ENCODE results near the gene CDK9.
"Not testable (repeated sequence)": the region's sequence is repeated elsewhere in the genome, so short reads cannot be mapped to it uniquely, and the experiment has no call there.

Gene CDK9

GRCh38 chr9:127751269-127752054, 34.4 kb upstream of the CDK9 start:
- Histone ChIP-seq H3K4me3 (ENCODE audit: insufficient read depth, low read depth, low read length) (no peak overlapping the region), H3K9me3 (ENCODE audit: control insufficient read depth, low read length) (no peaks in the 10 kb centered on the region), H3K27me3 (ENCODE audit: control insufficient read depth, insufficient read depth, low read length, poor library complexity, severe bottlenecking) (peaks cover 53% of the 10 kb centered on the region), H3K27ac (ENCODE audit: insufficient read depth, low read depth, low read length, poor library complexity, severe bottlenecking) (no peak overlapping the region), H3K4me1 (ENCODE audit: control insufficient read depth, insufficient read depth, low read length) (no peaks in the 10 kb centered on the region), H3K36me3 (ENCODE audit: control insufficient read depth, insufficient read depth, low read length) (no peaks in the 10 kb centered on the region)
- WGBS, 2 experiments, result 28 to 33% methylated on average over 10 of the region's 10 CpGs

GRCh38 chr9:127753148-127753547, 32.7 kb upstream of the CDK9 start:
- H3K36me3 ChIP-seq (ENCODE audit: control insufficient read depth, insufficient read depth, low read length), result no peaks in the 10 kb centered on the region
- H3K9me3 ChIP-seq (ENCODE audit: control insufficient read depth, low read length), result no peaks in the 10 kb centered on the region
- H3K4me3 ChIP-seq (ENCODE audit: insufficient read depth, low read depth, low read length), result no peak overlapping the region
- no peaks in the 10 kb centered on the region for H3K4me1 ChIP-seq (ENCODE audit: control insufficient read depth, insufficient read depth, low read length)
- H3K27ac ChIP-seq (ENCODE audit: insufficient read depth, low read depth, low read length, poor library complexity, severe bottlenecking), result no peak overlapping the region
- H3K27me3 ChIP-seq (ENCODE audit: control insufficient read depth, insufficient read depth, low read length, poor library complexity, severe bottlenecking), result peaks cover 59% of the 10 kb centered on the region
- WGBS, 2 experiments, result 85% methylated on average over 8 of the region's 8 CpGs

- 62% methylated on average over 8 of the region's 8 CpGs for WGBS, 2 experiments
- Histone ChIP-seq H3K27ac (ENCODE audit: insufficient read depth, low read depth, low read length, poor library complexity, severe bottlenecking) (no peak overlapping the region), H3K9me3 (ENCODE audit: control insufficient read depth, low read length) (no peaks in the 10 kb centered on the region), H3K4me3 (ENCODE audit: insufficient read depth, low read depth, low read length) (no peak overlapping the region), H3K36me3 (ENCODE audit: control insufficient read depth, insufficient read depth, low read length) (no peaks in the 10 kb centered on the region), H3K4me1 (ENCODE audit: control insufficient read depth, insufficient read depth, low read length) (no peaks in the 10 kb centered on the region), H3K27me3 (ENCODE audit: control insufficient read depth, insufficient read depth, low read length, poor library complexity, severe bottlenecking) (peaks cover 59% of the 10 kb centered on the region)
Observed at GRCh38 chr9:127753622-127754021, 32.2 kb upstream of the CDK9 start.

GRCh38 chr9:127754099-127755060, 31.5 kb upstream of the CDK9 start:
- peaks cover 59% of the 10 kb centered on the region for H3K27me3 ChIP-seq (ENCODE audit: control insufficient read depth, insufficient read depth, low read length, poor library complexity, severe bottlenecking)
- peak overlapping the region; percentile 50 for H3K4me3 ChIP-seq (ENCODE audit: insufficient read depth, low read depth, low read length)
- 0% methylated on average over 86 of the region's 86 CpGs for WGBS, 2 experiments
- H3K4me1 ChIP-seq (ENCODE audit: control insufficient read depth, insufficient read depth, low read length), result no peaks in the 10 kb centered on the region
- no peak overlapping the region for H3K27ac ChIP-seq (ENCODE audit: insufficient read depth, low read depth, low read length, poor library complexity, severe bottlenecking)
- H3K9me3 ChIP-seq (ENCODE audit: control insufficient read depth, low read length), result no peaks in the 10 kb centered on the region
- no peaks in the 10 kb centered on the region for H3K36me3 ChIP-seq (ENCODE audit: control insufficient read depth, insufficient read depth, low read length)

- peaks cover 59% of the 10 kb centered on the region for H3K27me3 ChIP-seq (ENCODE audit: control insufficient read depth, insufficient read depth, low read length, poor library complexity, severe bottlenecking)
- H3K9me3 ChIP-seq (ENCODE audit: control insufficient read depth, low read length), result no peaks in the 10 kb centered on the region
- H3K4me3 ChIP-seq (ENCODE audit: insufficient read depth, low read depth, low read length), result peak overlapping the region; percentile 50
- WGBS, 2 experiments, result 8% methylated on average over 61 of the region's 61 CpGs
- no peaks in the 10 kb centered on the region for H3K36me3 ChIP-seq (ENCODE audit: control insufficient read depth, insufficient read depth, low read length)
- H3K27ac ChIP-seq (ENCODE audit: insufficient read depth, low read depth, low read length, poor library complexity, severe bottlenecking), result no peak overlapping the region
- no peaks in the 10 kb centered on the region for H3K4me1 ChIP-seq (ENCODE audit: control insufficient read depth, insufficient read depth, low read length)
Observed at GRCh38 chr9:127755061-127756060, 30.5 kb upstream of the CDK9 start.

GRCh38 chr9:127756233-127756632, 29.6 kb upstream of the CDK9 start:
- peaks cover 58% of the 10 kb centered on the region for H3K27me3 ChIP-seq (ENCODE audit: control insufficient read depth, insufficient read depth, low read length, poor library complexity, severe bottlenecking)
- H3K4me1 ChIP-seq (ENCODE audit: control insufficient read depth, insufficient read depth, low read length), result no peaks in the 10 kb centered on the region
- WGBS, 2 experiments, result 92% methylated on average over 3 of the region's 3 CpGs
- H3K9me3 ChIP-seq (ENCODE audit: control insufficient read depth, low read length), result no peaks in the 10 kb centered on the region
- no peak overlapping the region for H3K27ac ChIP-seq (ENCODE audit: insufficient read depth, low read depth, low read length, poor library complexity, severe bottlenecking)
- no peak overlapping the region for H3K4me3 ChIP-seq (ENCODE audit: insufficient read depth, low read depth, low read length)
- H3K36me3 ChIP-seq (ENCODE audit: control insufficient read depth, insufficient read depth, low read length), result no peaks in the 10 kb centered on the region

GRCh38 chr9:127756776-127757175, 29.1 kb upstream of the CDK9 start:
- H3K9me3 ChIP-seq (ENCODE audit: control insufficient read depth, low read length); H3K36me3 ChIP-seq (ENCODE audit: control insufficient read depth, insufficient read depth, low read length); H3K4me1 ChIP-seq (ENCODE audit: control insufficient read depth, insufficient read depth, low read length); H3K4me3 ChIP-seq (ENCODE audit: insufficient read depth, low read depth, low read length); H3K27ac ChIP-seq (ENCODE audit: insufficient read depth, low read depth, low read length, poor library complexity, severe bottlenecking): not testable (repeated sequence)
- H3K27me3 ChIP-seq (ENCODE audit: control insufficient read depth, insufficient read depth, low read length, poor library complexity, severe bottlenecking), result peaks cover 53% of the 10 kb centered on the region
- WGBS, 2 experiments, result 83 to 84% methylated on average over 11 of the region's 11 CpGs

- H3K4me3 ChIP-seq (ENCODE audit: insufficient read depth, low read depth, low read length), result no peak overlapping the region
- no peak overlapping the region for H3K27ac ChIP-seq (ENCODE audit: insufficient read depth, low read depth, low read length, poor library complexity, severe bottlenecking)
- no peaks in the 10 kb centered on the region for H3K9me3 ChIP-seq (ENCODE audit: control insufficient read depth, low read length)
- peaks cover 8% of the 10 kb centered on the region for H3K4me1 ChIP-seq (ENCODE audit: control insufficient read depth, insufficient read depth, low read length)
- WGBS, 2 experiments, result 88 to 95% methylated on average over 5 of the region's 5 CpGs
- H3K36me3 ChIP-seq (ENCODE audit: control insufficient read depth, insufficient read depth, low read length), result no peaks in the 10 kb centered on the region
- peaks cover 32% of the 10 kb centered on the region for H3K27me3 ChIP-seq (ENCODE audit: control insufficient read depth, insufficient read depth, low read length, poor library complexity, severe bottlenecking)
Observed at GRCh38 chr9:127758843-127759242, 27.0 kb upstream of the CDK9 start.

GRCh38 chr9:127761061-127761460, 24.8 kb upstream of the CDK9 start:
- Histone ChIP-seq H3K36me3 (ENCODE audit: control insufficient read depth, insufficient read depth, low read length) (no peaks in the 10 kb centered on the region), H3K9me3 (ENCODE audit: control insufficient read depth, low read length) (no peaks in the 10 kb centered on the region), H3K4me3 (ENCODE audit: insufficient read depth, low read depth, low read length) (no peak overlapping the region), H3K4me1 (ENCODE audit: control insufficient read depth, insufficient read depth, low read length) (peaks cover 8% of the 10 kb centered on the region), H3K27me3 (ENCODE audit: control insufficient read depth, insufficient read depth, low read length, poor library complexity, severe bottlenecking) (peaks cover 10% of the 10 kb centered on the region), H3K27ac (ENCODE audit: insufficient read depth, low read depth, low read length, poor library complexity, severe bottlenecking) (no peak overlapping the region)
- 89 to 91% methylated on average over 5 of the region's 5 CpGs for WGBS, 2 experiments
